WERI-Rb-1 (cell line): Measurements from ENCODE around the gene KIF5A.

Experiments
- DNase-seq: peaks from one replicate; pipeline ENCODE4 v3.0.0-alpha.2; 2020
- H3K27ac ChIP-seq: fragments of 250-450 bp; sonication (Bioruptor Pico); 2 replicates; pipeline ENCODE4 v1.5.1; 2020; ENCODE audit warnings: mild to moderate bottlenecking, moderate library complexity
- H3K27me3 ChIP-seq: fragments of 250-450 bp; sonication (Bioruptor Pico); 2 replicates; pipeline ENCODE4 v1.5.1; 2021; ENCODE audit warnings: mild to moderate bottlenecking, low read depth, moderate library complexity; ENCODE audit not compliant: insufficient read depth, severe bottlenecking
- H3K36me3 ChIP-seq: fragments of 250-450 bp; sonication (Bioruptor Pico); 2 replicates; pipeline ENCODE4 v1.5.1; 2020; ENCODE audit warnings: mild to moderate bottlenecking, moderate library complexity
- H3K4me3 ChIP-seq: 2 replicates; pipeline ENCODE4 v1.5.1; 2011; ENCODE audit warnings: low read depth, mild to moderate bottlenecking, control low read depth, low read length
- H3K9me3 ChIP-seq: fragments of 250-450 bp; sonication (Bioruptor Pico); 2 replicates; pipeline ENCODE4 v1.5.1; 2021; ENCODE audit warnings: mild to moderate bottlenecking, moderate library complexity; ENCODE audit not compliant: severe bottlenecking
- TF ChIP-seq, protein P1 (sequence below): IDR thresholded peaks from 2 replicates; pipeline ENCODE4 v1.5.1; 2011; ENCODE audit warnings: low read depth, mild to moderate bottlenecking, control low read depth, inconsistent platforms, low read length

Gene KIF5A

DNA sequence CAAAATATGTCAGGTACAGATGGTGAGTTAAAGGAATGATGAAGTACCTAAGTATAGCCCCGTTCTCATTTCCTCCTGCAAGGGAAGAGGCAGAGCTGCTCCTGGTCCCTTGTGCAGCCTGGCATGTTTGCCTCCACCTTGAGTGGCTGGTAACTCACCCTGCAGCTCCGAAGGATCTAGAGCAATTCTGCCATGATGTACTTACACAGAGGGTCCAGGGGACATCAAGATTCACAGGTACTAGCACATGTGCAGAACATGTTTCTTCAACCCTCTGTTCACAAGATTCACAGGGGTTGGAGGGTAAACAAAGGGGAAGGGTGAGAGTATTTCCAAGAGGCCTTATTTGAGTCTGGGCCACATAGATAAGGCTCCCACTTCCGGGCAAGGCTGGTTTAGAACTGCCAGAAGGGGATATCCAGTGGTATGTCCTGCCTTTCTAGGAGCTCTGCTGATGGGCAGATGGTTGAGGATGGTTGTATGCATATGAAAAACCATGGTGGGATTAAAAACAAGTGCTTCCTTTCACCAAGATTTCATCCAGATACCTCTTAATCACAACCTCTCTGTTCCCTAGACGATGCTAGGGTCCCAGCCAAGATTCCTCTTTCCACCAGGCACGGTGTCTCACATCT, 10.6 kb upstream of the KIF5A start:
- H3K4me3 ChIP-seq: no peak overlapping the region
- no peaks in the 10 kb centered on the region for H3K27me3 ChIP-seq
- no peaks in the 10 kb centered on the region for H3K9me3 ChIP-seq
- TF ChIP-seq, protein P1, sequence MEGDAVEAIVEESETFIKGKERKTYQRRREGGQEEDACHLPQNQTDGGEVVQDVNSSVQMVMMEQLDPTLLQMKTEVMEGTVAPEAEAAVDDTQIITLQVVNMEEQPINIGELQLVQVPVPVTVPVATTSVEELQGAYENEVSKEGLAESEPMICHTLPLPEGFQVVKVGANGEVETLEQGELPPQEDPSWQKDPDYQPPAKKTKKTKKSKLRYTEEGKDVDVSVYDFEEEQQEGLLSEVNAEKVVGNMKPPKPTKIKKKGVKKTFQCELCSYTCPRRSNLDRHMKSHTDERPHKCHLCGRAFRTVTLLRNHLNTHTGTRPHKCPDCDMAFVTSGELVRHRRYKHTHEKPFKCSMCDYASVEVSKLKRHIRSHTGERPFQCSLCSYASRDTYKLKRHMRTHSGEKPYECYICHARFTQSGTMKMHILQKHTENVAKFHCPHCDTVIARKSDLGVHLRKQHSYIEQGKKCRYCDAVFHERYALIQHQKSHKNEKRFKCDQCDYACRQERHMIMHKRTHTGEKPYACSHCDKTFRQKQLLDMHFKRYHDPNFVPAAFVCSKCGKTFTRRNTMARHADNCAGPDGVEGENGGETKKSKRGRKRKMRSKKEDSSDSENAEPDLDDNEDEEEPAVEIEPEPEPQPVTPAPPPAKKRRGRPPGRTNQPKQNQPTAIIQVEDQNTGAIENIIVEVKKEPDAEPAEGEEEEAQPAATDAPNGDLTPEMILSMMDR: no peak
- H3K36me3 ChIP-seq: peaks cover 64% of the 10 kb centered on the region
- DNase-seq: no peak
- no peak overlapping the region for H3K27ac ChIP-seq

DNA sequence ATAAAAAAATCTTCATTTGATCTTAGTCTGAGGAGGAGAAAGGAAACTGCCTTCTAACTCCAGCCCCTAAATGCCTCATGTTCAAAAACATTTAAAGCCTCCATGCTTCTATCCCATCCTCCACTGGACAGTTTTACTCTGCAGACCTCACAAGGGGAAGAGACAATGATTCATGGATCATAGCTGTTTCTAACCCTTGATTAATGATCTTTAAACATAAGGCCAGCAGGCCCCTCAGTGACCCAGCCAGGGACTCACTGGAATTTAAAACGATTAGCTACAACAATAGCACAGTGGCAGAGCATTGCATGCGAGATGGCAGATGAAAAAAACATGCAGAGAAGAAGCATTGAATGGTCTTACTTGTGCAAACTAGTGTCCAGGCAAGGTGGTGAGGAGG, 8.8 kb upstream of the KIF5A start:
- H3K27ac ChIP-seq: peak overlapping the region; percentile 51
- no peaks in the 10 kb centered on the region for H3K27me3 ChIP-seq
- no peaks in the 10 kb centered on the region for H3K9me3 ChIP-seq
- DNase-seq: peak; percentile 38
- no peak overlapping the region for H3K4me3 ChIP-seq
- TF ChIP-seq, protein P1: no peak
- peaks cover 57% of the 10 kb centered on the region for H3K36me3 ChIP-seq

DNA sequence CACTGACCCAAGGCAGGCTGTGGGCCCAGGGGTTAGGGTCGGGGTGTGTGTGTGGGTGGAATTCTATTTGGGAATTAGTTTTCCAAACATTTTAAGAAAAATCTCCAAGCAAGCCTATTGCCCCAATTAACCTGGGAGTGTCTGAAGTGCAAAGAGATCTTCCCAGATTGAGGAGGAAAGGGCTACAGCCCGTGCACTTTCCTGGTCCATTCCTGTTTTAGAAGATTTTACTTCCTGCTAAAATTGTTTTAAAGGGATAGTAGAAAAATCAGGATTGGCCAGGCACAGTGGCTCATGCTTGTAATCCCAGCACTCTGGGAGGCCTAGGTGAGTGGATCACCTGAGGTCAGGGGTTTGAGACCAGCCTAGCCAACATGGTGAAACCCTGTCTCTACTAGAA, 8.1 kb upstream of the KIF5A start:
- Histone ChIP-seq H3K27ac (peak overlapping the region; percentile 51), H3K9me3 (no peaks in the 10 kb centered on the region), H3K4me3 (no peak overlapping the region), H3K27me3 (no peaks in the 10 kb centered on the region), H3K36me3 (peaks cover 50% of the 10 kb centered on the region)
- TF ChIP-seq, protein P1: no peak
- DNase-seq: no peak

DNA sequence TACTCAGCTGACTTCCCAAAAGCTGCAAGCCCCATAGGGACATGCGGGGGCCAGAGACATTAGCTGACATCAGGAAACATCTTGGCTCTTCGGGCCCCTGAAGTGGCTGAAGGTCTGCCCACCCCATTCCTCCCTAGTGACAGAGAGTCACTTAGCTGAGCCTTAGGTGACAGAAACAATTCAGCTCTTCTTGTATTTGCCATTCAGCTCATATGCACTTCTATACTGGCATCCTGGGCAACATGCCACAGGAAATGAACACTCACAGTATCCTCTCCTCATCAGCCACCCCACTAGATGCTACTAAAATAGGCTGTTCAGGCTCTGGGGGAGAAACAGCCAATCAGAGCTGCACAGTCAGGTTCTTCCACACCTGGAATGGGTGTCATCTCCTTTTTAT, 6.3 kb upstream of the KIF5A start:
- Histone ChIP-seq H3K27me3 (no peaks in the 10 kb centered on the region), H3K9me3 (no peaks in the 10 kb centered on the region), H3K36me3 (peaks cover 37% of the 10 kb centered on the region), H3K4me3 (no peak overlapping the region), H3K27ac (no peak overlapping the region)
- TF ChIP-seq, protein P1: no peak
- DNase-seq: no peak

- H3K27me3 ChIP-seq: no peaks in the 10 kb centered on the region
- peak overlapping the region; percentile 90 for H3K4me3 ChIP-seq
- no peaks in the 10 kb centered on the region for H3K9me3 ChIP-seq
- DNase-seq: no peak
- peaks cover 25% of the 10 kb centered on the region for H3K36me3 ChIP-seq
- TF ChIP-seq, protein P1: no peak
- peak overlapping the region; percentile 91 for H3K27ac ChIP-seq
These were observed 3.9 kb upstream of the KIF5A start for GRCh38 chr12:57545809-57546437.
